Tibial nerve (tissue), 4 donors: ENCODE measurements around the gene PIGP. TPM values are rescaled to one million over a fixed set of nuclear protein-coding genes. Genes with fewer than 3 reads are reported as not detected.

ENCODE experiments used
- DNase-seq, 2 donors: peaks; one replicate each; pipeline ENCODE4 v3.0.0-alpha.2; 2019; ENCODE audit warnings: low spot score in 2 of 2
- H3K27ac ChIP-seq, 4 donors: fragments of 200-600 bp; sonication (generic) in 3 of 4; one replicate each; pipeline ENCODE4 v1.5.1; 2017 to 2019; ENCODE audit warnings: mild to moderate bottlenecking in 1 of 4
- H3K27me3 ChIP-seq, 2 donors: fragments of 200-600 bp; sonication (generic) in 1 of 2; one replicate each; pipeline versions ENCODE4 v1.5.1 to v1.6.0; 2017 to 2019
- H3K36me3 ChIP-seq, 3 donors: fragments of 200-600 bp; sonication (generic); one replicate each; pipeline ENCODE4 v1.5.1; 2018 to 2019
- H3K4me1 ChIP-seq, 4 donors: fragments of 200-600 bp; sonication (generic) in 3 of 4; one replicate each; pipeline ENCODE4 v1.5.1; 2017 to 2019
- H3K4me3 ChIP-seq, 4 donors: fragments of 200-600 bp; sonication (generic) in 3 of 4; one replicate each; pipeline ENCODE4 v1.5.1; 2017 to 2019; ENCODE audit warnings: mild to moderate bottlenecking in 1 of 4, moderate library complexity in 1 of 4
- H3K9me3 ChIP-seq, 4 donors: fragments of 200-600 bp; sonication (generic) in 3 of 4; one replicate each; pipeline ENCODE4 v1.5.1; 2017 to 2019
- EP300 ChIP-seq, 2 donors: sonication (generic); formaldehyde crosslinking; IDR thresholded peaks; one replicate each; pipeline ENCODE4 v1.6.1; 2017; ENCODE audit warnings: antibody characterized with exemption in 2 of 2, mild to moderate bottlenecking in 1 of 2
- POLR2A ChIP-seq, 2 donors: fragments of 450-650 bp; IDR thresholded peaks; one replicate each; pipeline ENCODE4 v1.6.1; 2017; ENCODE audit warnings: antibody characterized with exemption in 2 of 2, mild to moderate bottlenecking in 2 of 2, moderate library complexity in 2 of 2
- WGBS, 2 donors: methylation state at CpG; one replicate each; pipeline ENCODE4 v1.1.5; 2018; 5-methylcytosine and 5-hydroxymethylcytosine counted together
- small RNA-seq: library from RNA; depleted of rRNA; stranded (forward); fragments of <200 nt; gene quantifications from one replicate; pipeline ENCODE3, GENCODE V24; 2016
- total RNA-seq, 4 donors: library from RNA; depleted of rRNA; stranded (reverse); fragments of >200 nt; gene quantifications; one replicate each; pipeline ENCODE4 v1.1.0, GENCODE V29; 2016
- TF ChIP-seq, protein P1 (sequence below), 5 experiments: fragments of 200-600 bp in 3 of 5; fragments of 450-650 bp in 2 of 5; sonication (generic) in 3 of 5; IDR thresholded peaks; one replicate each; pipeline ENCODE4 v1.5.1; 2016 to 2019; ENCODE audit warnings: antibody characterized with exemption in 5 of 5, mild to moderate bottlenecking in 3 of 5, moderate library complexity in 2 of 5

The PIGP gene
- total RNA-seq, 4 donors from 2014 or later: 4.5 to 40.0 (median 26.5) TPM

DNA sequence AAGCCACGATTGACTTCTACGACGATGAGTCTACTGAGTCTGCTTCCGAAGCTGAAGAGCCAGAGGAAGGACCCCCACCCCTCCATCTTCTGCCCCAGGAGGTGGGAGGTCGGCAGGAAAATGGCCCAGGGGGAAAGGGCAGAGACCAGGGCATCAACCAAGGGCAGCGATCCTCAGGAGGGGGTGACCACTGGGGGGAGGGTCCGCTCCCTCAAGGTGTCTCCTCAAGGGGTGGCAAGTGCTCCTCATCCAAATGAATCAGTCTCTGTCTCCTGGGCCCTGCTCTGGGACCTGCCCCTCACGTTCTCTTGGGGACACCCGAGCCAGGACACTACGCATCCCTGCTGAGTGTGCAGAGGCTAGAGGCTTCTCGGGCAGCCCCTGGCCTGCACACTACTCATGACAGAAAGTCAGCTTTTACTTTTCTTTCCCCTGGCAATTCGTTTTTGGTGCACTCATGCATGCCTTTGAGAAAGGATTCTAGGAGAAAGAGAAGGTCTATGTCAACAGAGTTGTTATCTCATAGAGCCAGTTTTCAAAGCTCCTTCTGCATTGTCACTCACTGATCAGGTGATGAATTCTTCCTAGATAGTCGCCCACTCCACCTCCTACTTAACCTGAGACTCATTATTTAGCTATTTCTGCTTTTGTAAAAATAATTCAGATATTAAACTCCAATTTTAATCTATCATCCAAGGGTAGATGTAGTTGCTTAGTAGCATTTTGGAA lies 54.8 kb downstream of the PIGP start:
- H3K9me3 ChIP-seq: no peaks in the 10 kb centered on the region
- H3K27me3 ChIP-seq: peaks cover 0 to 15% of the 10 kb centered on the region in 2 donors
- TF ChIP-seq EP300 (IDR thresholded peaks at IDR 0.05) (no peak), POLR2A (IDR thresholded peaks at IDR 0.05) (no peak)
- TF ChIP-seq, protein P1, sequence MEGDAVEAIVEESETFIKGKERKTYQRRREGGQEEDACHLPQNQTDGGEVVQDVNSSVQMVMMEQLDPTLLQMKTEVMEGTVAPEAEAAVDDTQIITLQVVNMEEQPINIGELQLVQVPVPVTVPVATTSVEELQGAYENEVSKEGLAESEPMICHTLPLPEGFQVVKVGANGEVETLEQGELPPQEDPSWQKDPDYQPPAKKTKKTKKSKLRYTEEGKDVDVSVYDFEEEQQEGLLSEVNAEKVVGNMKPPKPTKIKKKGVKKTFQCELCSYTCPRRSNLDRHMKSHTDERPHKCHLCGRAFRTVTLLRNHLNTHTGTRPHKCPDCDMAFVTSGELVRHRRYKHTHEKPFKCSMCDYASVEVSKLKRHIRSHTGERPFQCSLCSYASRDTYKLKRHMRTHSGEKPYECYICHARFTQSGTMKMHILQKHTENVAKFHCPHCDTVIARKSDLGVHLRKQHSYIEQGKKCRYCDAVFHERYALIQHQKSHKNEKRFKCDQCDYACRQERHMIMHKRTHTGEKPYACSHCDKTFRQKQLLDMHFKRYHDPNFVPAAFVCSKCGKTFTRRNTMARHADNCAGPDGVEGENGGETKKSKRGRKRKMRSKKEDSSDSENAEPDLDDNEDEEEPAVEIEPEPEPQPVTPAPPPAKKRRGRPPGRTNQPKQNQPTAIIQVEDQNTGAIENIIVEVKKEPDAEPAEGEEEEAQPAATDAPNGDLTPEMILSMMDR (IDR thresholded peaks at IDR 0.05): no peak
- H3K27ac ChIP-seq: no peak overlapping the region
- no peak overlapping the region for H3K4me3 ChIP-seq
- no peaks in the 10 kb centered on the region for H3K4me1 ChIP-seq
- no peaks in the 10 kb centered on the region for H3K36me3 ChIP-seq
- WGBS, 2 donors: 78 to 82% methylated on average over 13 of the region's 13 CpGs
- DNase-seq: no peak

Small RNA genes lying within 50 kb of the gene (small RNA-seq; reads per million reads assigned to genes)
- not detected for gene RNU6-696P

Other genes with a start within 250 kb of the PIGP start
- 10 to 100 TPM; 14.4 to 19.0 (median 17.4) TPM for gene HLCS, start 106.4 kb downstream of the PIGP start, total RNA-seq
- not detected for gene RIPPLY3, start 66.4 kb downstream of the PIGP start, total RNA-seq
- 100 to 1,000 TPM; 136 to 259 (median 158) TPM for gene TTC3, start 183 bp upstream of the PIGP start, total RNA-seq
- gene VPS26C, start 194.3 kb upstream of the PIGP start, total RNA-seq: 10 to 100 TPM; 34.7 to 55.8 (median 51.6) TPM